ENCODE data around the gene SLIT3. TPM values are rescaled to one million over a fixed set of nuclear protein-coding genes. Genes with fewer than 3 reads are reported as not detected.

SLIT3 gene
- total RNA-seq, 1 donor from 2014 or later, result 3.2 TPM

DNA sequence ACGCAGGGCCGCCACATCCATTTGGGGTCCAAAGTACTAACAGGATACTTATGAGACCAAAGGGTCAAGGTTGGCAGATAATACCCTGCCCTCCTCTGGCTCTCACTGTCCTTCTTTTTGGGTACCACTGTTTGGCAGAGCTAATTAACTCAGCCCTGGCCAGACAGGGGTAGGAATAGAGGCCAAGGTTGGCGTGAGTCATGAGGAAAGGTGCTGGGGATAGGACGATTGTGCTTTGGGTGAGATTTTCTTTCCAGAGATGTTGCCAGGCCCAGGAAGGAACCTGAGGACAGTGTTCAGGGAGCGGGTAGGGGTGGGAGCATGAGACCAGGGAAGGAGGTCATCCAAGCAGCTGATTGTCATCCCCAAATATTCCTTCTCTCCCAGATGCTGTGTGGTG, 529.9 kb downstream of the SLIT3 start:
- DNase-seq (ENCODE audit: low spot score), result no peak
- Mint-ChIP-seq H3K27me3 (ENCODE audit: unreplicated experiment) (peaks cover 3% of the 10 kb centered on the region), H3K27ac (ENCODE audit: unreplicated experiment) (no peak overlapping the region), H3K4me1 (ENCODE audit: unreplicated experiment) (no peaks in the 10 kb centered on the region), H3K36me3 (ENCODE audit: low read depth, unreplicated experiment) (peaks cover 10% of the 10 kb centered on the region), H3K9me3 (ENCODE audit: unreplicated experiment) (no peaks in the 10 kb centered on the region), H3K4me3 (ENCODE audit: unreplicated experiment) (no peak overlapping the region)
- TF ChIP-seq, protein P1, sequence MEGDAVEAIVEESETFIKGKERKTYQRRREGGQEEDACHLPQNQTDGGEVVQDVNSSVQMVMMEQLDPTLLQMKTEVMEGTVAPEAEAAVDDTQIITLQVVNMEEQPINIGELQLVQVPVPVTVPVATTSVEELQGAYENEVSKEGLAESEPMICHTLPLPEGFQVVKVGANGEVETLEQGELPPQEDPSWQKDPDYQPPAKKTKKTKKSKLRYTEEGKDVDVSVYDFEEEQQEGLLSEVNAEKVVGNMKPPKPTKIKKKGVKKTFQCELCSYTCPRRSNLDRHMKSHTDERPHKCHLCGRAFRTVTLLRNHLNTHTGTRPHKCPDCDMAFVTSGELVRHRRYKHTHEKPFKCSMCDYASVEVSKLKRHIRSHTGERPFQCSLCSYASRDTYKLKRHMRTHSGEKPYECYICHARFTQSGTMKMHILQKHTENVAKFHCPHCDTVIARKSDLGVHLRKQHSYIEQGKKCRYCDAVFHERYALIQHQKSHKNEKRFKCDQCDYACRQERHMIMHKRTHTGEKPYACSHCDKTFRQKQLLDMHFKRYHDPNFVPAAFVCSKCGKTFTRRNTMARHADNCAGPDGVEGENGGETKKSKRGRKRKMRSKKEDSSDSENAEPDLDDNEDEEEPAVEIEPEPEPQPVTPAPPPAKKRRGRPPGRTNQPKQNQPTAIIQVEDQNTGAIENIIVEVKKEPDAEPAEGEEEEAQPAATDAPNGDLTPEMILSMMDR (IDR thresholded peaks at IDR 0.05; ENCODE audit: unreplicated experiment), result no peak

DNA sequence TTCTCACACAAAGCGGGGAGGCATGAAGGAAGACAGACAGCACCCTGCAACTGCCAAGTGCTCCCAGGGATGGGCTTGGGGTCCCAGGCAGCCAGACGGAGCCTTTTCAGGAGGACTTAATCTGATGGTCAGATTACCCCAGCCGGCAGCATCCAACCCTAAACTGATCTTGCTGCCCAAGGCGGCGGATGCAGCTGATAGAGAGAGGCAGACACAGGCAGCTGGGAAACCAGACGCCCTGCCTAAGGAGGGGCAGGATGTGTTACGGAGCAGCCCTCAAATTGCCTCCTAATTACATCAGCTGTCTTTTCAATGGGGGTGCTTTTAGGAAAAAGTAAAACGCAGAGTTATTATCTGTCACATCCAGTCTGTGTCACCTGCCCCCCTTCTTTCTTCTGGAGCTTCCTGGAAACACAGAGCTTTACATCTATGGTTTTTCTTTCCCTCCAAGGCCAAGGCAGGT, 530.9 kb downstream of the SLIT3 start:
- Mint-ChIP-seq H3K36me3 (ENCODE audit: low read depth, unreplicated experiment) (peaks cover 10% of the 10 kb centered on the region), H3K27ac (ENCODE audit: unreplicated experiment) (no peak overlapping the region), H3K9me3 (ENCODE audit: unreplicated experiment) (no peaks in the 10 kb centered on the region), H3K4me1 (ENCODE audit: unreplicated experiment) (no peaks in the 10 kb centered on the region), H3K4me3 (ENCODE audit: unreplicated experiment) (no peak overlapping the region), H3K27me3 (ENCODE audit: unreplicated experiment) (peaks cover 2% of the 10 kb centered on the region)
- TF ChIP-seq, protein P1 (IDR thresholded peaks at IDR 0.05; ENCODE audit: unreplicated experiment), result no peak
- DNase-seq (ENCODE audit: low spot score), result no peak

DNA sequence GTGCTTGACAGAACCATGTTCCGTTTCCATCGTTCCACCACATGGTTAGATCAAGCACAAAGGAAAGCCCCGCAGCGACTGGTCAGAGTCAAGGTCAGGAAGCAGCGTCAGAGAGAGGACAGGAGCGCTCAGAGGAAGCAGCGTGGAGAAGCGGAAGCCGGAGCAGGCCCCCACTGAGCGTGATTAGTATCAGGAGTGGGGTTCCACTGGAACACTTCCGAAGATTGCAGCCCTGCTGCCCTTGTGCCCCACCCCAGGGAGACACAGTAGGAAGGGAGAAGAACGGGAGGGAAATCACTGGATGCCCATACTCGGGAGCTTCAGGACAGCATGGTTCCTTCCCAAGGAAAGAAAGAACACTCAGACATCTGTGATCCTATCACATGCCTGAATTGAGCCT, 532.8 kb downstream of the SLIT3 start:
- Mint-ChIP-seq H3K27ac (ENCODE audit: unreplicated experiment) (no peak overlapping the region), H3K4me1 (ENCODE audit: unreplicated experiment) (no peaks in the 10 kb centered on the region), H3K36me3 (ENCODE audit: low read depth, unreplicated experiment) (peaks cover 10% of the 10 kb centered on the region), H3K9me3 (ENCODE audit: unreplicated experiment) (no peaks in the 10 kb centered on the region), H3K4me3 (ENCODE audit: unreplicated experiment) (no peak overlapping the region), H3K27me3 (ENCODE audit: unreplicated experiment) (peaks cover 5% of the 10 kb centered on the region)
- TF ChIP-seq, protein P1 (IDR thresholded peaks at IDR 0.05; ENCODE audit: unreplicated experiment), result no peak
- no peak for DNase-seq (ENCODE audit: low spot score)

DNA sequence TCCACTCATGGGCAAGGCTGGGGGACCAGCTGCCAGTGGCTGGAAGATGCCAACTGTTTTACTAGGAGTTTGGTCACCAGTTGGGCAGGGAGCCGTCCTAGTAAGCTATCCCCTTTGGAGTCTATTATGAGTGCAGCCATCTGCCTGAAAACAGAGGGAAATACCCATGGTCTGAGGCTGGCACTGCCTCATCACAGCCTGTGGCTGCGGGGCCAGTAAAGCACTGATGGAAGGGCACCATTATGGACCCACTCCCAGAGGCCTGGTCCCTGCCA, 534.6 kb downstream of the SLIT3 start:
- no peak overlapping the region for H3K27ac Mint-ChIP-seq (ENCODE audit: unreplicated experiment)
- H3K36me3 Mint-ChIP-seq (ENCODE audit: low read depth, unreplicated experiment), result peaks cover 10% of the 10 kb centered on the region
- no peaks in the 10 kb centered on the region for H3K9me3 Mint-ChIP-seq (ENCODE audit: unreplicated experiment)
- no peak overlapping the region for H3K4me3 Mint-ChIP-seq (ENCODE audit: unreplicated experiment)
- DNase-seq (ENCODE audit: low spot score), result no peak
- peaks cover 7% of the 10 kb centered on the region for H3K27me3 Mint-ChIP-seq (ENCODE audit: unreplicated experiment)
- H3K4me1 Mint-ChIP-seq (ENCODE audit: unreplicated experiment), result no peaks in the 10 kb centered on the region
- TF ChIP-seq, protein P1 (IDR thresholded peaks at IDR 0.05; ENCODE audit: unreplicated experiment), result no peak

DNA sequence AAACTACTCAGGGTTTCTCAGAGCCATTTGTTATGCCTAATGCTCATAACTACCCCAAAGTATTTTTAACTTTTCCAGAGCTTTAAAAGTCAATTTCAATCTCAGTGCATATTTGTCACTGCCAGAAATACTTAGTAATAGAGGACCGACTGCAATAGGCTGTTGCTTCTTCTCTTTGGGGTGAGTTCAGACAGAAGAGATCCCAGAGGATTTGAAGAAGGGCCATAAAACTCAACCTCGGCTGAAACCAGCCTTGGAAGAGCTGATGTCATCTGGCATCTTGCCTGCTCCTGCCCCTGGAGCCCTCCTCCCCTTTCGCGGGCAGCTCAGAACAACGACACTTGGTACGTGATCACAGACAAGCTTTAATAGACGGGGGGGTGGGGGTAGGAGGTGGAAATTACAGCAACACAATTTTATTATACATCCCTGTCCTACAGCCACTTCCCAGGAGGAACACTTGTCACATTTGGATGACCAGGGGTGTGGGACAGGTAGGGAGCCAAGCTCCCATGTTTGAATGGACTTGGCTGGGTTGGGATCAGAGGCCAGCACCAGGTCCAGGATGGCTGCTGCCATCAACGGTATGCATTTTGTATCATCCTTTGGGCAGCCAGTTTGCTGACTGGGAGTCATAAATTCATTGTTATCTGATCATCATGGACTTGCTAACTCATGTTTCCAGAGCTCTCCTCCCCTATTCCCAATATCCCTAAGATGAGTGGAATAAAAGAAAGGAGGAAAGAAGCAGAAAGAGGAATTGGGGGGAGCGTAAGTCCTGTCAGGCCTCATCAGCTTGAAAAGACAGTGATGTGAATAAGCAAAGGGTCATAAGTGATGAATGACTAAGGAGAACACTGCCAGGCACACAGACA, 535.2 kb downstream of the SLIT3 start:
- no peak overlapping the region for H3K4me3 Mint-ChIP-seq (ENCODE audit: unreplicated experiment)
- no peaks in the 10 kb centered on the region for H3K9me3 Mint-ChIP-seq (ENCODE audit: unreplicated experiment)
- TF ChIP-seq, protein P1 (IDR thresholded peaks at IDR 0.05; ENCODE audit: unreplicated experiment), result no peak
- H3K27me3 Mint-ChIP-seq (ENCODE audit: unreplicated experiment), result peaks cover 7% of the 10 kb centered on the region
- no peak for DNase-seq (ENCODE audit: low spot score)
- peaks cover 10% of the 10 kb centered on the region for H3K36me3 Mint-ChIP-seq (ENCODE audit: low read depth, unreplicated experiment)
- H3K27ac Mint-ChIP-seq (ENCODE audit: unreplicated experiment), result no peak overlapping the region
- H3K4me1 Mint-ChIP-seq (ENCODE audit: unreplicated experiment), result no peaks in the 10 kb centered on the region
